SU-DHL-6 (cell line): Measurements from ENCODE around the gene UBXN10.

Experiments used
- H2AFZ ChIP-seq: fragments of 200-600 bp; sonication (generic); 2 replicates; pipeline ENCODE4 v1.6.1; 2014; ENCODE audit warnings: low read depth, mild to moderate bottlenecking, moderate library complexity, mixed read lengths, antibody characterized with exemption, low read length; ENCODE audit not compliant: severe bottlenecking
- H3F3A ChIP-seq: fragments of 200-600 bp; shearing (Covaris generic); 2 replicates; pipeline ENCODE4 v1.6.0; 2016; ENCODE audit warnings: antibody characterized with exemption, mild to moderate bottlenecking; ENCODE audit not compliant: insufficient read depth
- H3K27ac ChIP-seq: fragments of 200-600 bp; sonication (generic); 2 replicates; pipeline ENCODE4 v1.5.1; 2016; ENCODE audit warnings: low read depth, mild to moderate bottlenecking, low read length, moderate library complexity, mixed read lengths
- H3K27me3 ChIP-seq: fragments of 200-600 bp; sonication (generic), shearing (Covaris generic); 2 replicates; pipeline ENCODE4 v1.6.0; 2014; ENCODE audit warnings: mild to moderate bottlenecking, low read length
- H3K36me3 ChIP-seq: fragments of 200-600 bp; sonication (generic); 2 replicates; pipeline ENCODE4 v1.6.1; 2014; ENCODE audit warnings: mild to moderate bottlenecking, low read length, mixed read lengths
- H3K4me2 ChIP-seq: fragments of 300-600, 200-600 bp; shearing (Covaris generic), sonication (generic); 2 replicates; pipeline ENCODE4 v1.6.0; 2014; ENCODE audit warnings: low read length, low read depth, mild to moderate bottlenecking; ENCODE audit not compliant: poor library complexity, severe bottlenecking
- H3K4me3 ChIP-seq: fragments of 200-600 bp; sonication (generic); 2 replicates; pipeline ENCODE4 v1.5.1; 2014; ENCODE audit warnings: antibody characterized with exemption, low read length, mild to moderate bottlenecking, mixed read lengths; ENCODE audit not compliant: insufficient read depth, poor library complexity, severe bottlenecking
- H3K79me2 ChIP-seq: fragments of 200-600 bp; sonication (generic); 2 replicates; pipeline ENCODE4 v1.6.1; 2014; ENCODE audit warnings: mild to moderate bottlenecking, low read length, moderate library complexity; ENCODE audit not compliant: insufficient read depth
- H3K9ac ChIP-seq: fragments of 200-600 bp; sonication (generic); 2 replicates; pipeline ENCODE4 v1.7.0; 2014; ENCODE audit warnings: mild to moderate bottlenecking, low read length
- H3K9me2 ChIP-seq: fragments of 200-600 bp; sonication (generic); replicated peaks from 2 replicates; pipeline ENCODE4 v1.6.1; 2014; ENCODE audit warnings: low read length; ENCODE audit not compliant: insufficient read depth
- H3K9me3 ChIP-seq: fragments of 200-600 bp; sonication (generic); 2 replicates; pipeline ENCODE4 v1.6.1; 2014; ENCODE audit warnings: low read length, mixed read lengths; ENCODE audit not compliant: insufficient read depth
- H4K20me1 ChIP-seq: fragments of 200-600 bp; sonication (generic); 2 replicates; pipeline ENCODE4 v1.6.1; 2014; ENCODE audit warnings: low read depth, mild to moderate bottlenecking, antibody characterized with exemption, low read length, moderate library complexity, mixed read lengths
- EZH2phosphoT487 ChIP-seq: fragments of 200-600 bp; sonication (generic), shearing (Covaris generic); conservative IDR thresholded peaks from 2 replicates; pipeline ENCODE4 v1.6.1; 2018; ENCODE audit warnings: mild to moderate bottlenecking, antibody characterized with exemption, low read length, moderate library complexity, mixed read lengths
- TF ChIP-seq, protein P1 (sequence below): fragments of 200-600 bp; sonication (generic); IDR thresholded peaks from one replicate; pipeline ENCODE4 v1.5.1; 2017; ENCODE audit warnings: antibody characterized with exemption, mild to moderate bottlenecking, low read length, moderate library complexity; ENCODE audit not compliant: insufficient read depth, poor library complexity, severe bottlenecking

Gene UBXN10

DNA sequence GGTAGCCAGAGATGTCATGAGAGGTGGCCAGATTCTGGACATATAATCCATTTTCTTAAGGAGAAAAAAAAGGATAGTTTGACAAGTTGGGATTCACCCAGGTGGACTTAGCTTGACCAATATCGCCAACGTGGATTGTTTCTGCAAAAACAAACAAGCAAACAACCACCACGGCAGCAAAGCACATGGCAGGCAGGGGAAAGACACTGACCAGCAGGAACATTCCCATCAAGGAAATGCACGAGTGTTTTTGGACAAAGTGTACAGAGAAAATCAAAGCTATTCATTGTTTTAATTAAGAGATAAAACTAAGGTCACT is 9.5 kb downstream of the UBXN10 start:
- Histone ChIP-seq H3K9me2 (no peaks in the 10 kb centered on the region), H3K27me3 (no peaks in the 10 kb centered on the region), H2AFZ (no peak overlapping the region), H3K27ac (no peak overlapping the region), H3K36me3 (no peaks in the 10 kb centered on the region), H3K9ac (no peak overlapping the region), H3K9me3 (no peaks in the 10 kb centered on the region), H4K20me1 (no peaks in the 10 kb centered on the region), H3K4me2 (no peak overlapping the region), H3F3A (no peaks in the 10 kb centered on the region), H3K79me2 (no peaks in the 10 kb centered on the region), H3K4me3 (no peak overlapping the region)
- TF ChIP-seq EZH2phosphoT487 = no peak
- TF ChIP-seq, protein P1, sequence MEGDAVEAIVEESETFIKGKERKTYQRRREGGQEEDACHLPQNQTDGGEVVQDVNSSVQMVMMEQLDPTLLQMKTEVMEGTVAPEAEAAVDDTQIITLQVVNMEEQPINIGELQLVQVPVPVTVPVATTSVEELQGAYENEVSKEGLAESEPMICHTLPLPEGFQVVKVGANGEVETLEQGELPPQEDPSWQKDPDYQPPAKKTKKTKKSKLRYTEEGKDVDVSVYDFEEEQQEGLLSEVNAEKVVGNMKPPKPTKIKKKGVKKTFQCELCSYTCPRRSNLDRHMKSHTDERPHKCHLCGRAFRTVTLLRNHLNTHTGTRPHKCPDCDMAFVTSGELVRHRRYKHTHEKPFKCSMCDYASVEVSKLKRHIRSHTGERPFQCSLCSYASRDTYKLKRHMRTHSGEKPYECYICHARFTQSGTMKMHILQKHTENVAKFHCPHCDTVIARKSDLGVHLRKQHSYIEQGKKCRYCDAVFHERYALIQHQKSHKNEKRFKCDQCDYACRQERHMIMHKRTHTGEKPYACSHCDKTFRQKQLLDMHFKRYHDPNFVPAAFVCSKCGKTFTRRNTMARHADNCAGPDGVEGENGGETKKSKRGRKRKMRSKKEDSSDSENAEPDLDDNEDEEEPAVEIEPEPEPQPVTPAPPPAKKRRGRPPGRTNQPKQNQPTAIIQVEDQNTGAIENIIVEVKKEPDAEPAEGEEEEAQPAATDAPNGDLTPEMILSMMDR = no peak

DNA sequence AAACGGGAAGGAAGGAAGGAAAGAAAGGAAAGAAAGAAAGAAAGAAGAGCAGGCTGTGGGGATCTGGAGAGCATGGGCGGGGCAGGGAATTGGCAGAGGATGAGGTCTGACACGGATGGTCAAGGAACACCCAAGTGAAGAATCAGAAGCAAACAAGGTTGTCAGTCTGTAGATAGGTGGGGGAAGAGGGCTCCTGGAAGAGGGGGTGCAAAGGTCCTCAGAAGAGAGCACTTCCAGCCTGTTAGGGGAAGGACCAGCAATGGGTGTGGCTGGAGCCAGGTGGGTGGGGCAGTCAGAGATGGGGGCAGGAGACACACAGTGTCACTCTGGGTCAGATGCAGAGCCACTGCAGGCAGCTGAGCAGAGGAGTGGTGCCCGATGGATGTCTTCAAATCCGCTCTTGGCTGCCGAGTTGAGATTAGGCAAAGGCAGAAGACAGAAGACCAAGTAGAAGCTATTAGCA is 11.5 kb downstream of the UBXN10 start:
- H3K36me3 ChIP-seq = no peaks in the 10 kb centered on the region
- no peak overlapping the region for H2AFZ ChIP-seq
- H3K9me2 ChIP-seq = no peaks in the 10 kb centered on the region
- H4K20me1 ChIP-seq = no peaks in the 10 kb centered on the region
- H3K9ac ChIP-seq = no peak overlapping the region
- no peak overlapping the region for H3K4me2 ChIP-seq
- H3K9me3 ChIP-seq = no peaks in the 10 kb centered on the region
- no peak overlapping the region for H3K4me3 ChIP-seq
- no peak for TF ChIP-seq EZH2phosphoT487
- TF ChIP-seq, protein P1 = no peak
- no peak overlapping the region for H3K27ac ChIP-seq
- H3K79me2 ChIP-seq = no peaks in the 10 kb centered on the region
- no peaks in the 10 kb centered on the region for H3K27me3 ChIP-seq
- no peaks in the 10 kb centered on the region for H3F3A ChIP-seq

DNA sequence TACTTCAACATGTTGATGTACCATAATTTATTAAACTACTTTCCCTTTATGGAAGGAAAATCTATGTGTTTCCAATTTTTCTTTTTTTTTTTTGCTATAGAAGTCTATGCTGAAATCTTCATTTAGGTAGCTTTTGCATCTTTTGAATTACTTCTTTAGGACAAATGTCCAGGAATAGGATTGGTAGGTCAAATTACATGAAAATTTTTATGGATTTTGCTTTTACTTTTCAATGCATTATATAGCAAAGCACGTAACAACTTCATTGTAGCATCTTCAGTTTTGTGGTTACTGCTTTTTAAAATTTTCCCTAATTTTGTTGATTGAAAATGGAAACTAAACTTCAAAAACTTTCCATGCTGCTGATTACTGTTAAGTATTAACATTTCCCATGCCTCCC is 12.4 kb downstream of the UBXN10 start:
- H3K9me2 ChIP-seq = no peaks in the 10 kb centered on the region
- no peaks in the 10 kb centered on the region for H3K79me2 ChIP-seq
- H3K9ac ChIP-seq = no peak overlapping the region
- TF ChIP-seq, protein P1 = no peak
- TF ChIP-seq EZH2phosphoT487 = no peak
- no peak overlapping the region for H3K4me3 ChIP-seq
- no peak overlapping the region for H3K4me2 ChIP-seq
- H2AFZ ChIP-seq = no peak overlapping the region
- no peaks in the 10 kb centered on the region for H3K9me3 ChIP-seq
- no peaks in the 10 kb centered on the region for H3K27me3 ChIP-seq
- no peaks in the 10 kb centered on the region for H4K20me1 ChIP-seq
- H3K27ac ChIP-seq = no peak overlapping the region
- H3F3A ChIP-seq = no peaks in the 10 kb centered on the region
- no peaks in the 10 kb centered on the region for H3K36me3 ChIP-seq

DNA sequence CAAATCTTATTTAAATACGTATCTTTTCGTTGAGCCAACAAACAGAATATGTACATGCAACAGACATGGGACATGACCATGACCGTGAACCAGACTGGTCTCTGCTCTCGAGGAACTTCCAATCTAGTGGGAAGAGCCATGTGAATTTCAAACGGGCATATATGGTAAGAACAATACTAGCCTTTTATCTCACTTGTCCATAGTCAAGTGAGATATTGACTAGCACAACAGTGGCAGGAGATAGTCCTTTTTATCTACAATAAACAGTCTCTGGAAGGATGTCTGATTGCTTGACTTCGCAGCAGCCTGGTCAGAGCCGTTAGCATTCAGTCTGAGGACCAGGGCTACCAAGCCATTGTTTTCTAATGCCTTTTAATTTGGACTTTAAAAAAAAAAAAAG is 13.0 kb downstream of the UBXN10 start:
- H3K9me2 ChIP-seq = no peaks in the 10 kb centered on the region
- no peak overlapping the region for H3K4me3 ChIP-seq
- no peaks in the 10 kb centered on the region for H3K9me3 ChIP-seq
- no peaks in the 10 kb centered on the region for H3K27me3 ChIP-seq
- no peak overlapping the region for H2AFZ ChIP-seq
- no peak overlapping the region for H3K4me2 ChIP-seq
- no peaks in the 10 kb centered on the region for H3K79me2 ChIP-seq
- no peaks in the 10 kb centered on the region for H4K20me1 ChIP-seq
- no peak overlapping the region for H3K27ac ChIP-seq
- H3F3A ChIP-seq = no peaks in the 10 kb centered on the region
- TF ChIP-seq EZH2phosphoT487 = no peak
- TF ChIP-seq, protein P1 = no peak
- no peaks in the 10 kb centered on the region for H3K36me3 ChIP-seq
- no peak overlapping the region for H3K9ac ChIP-seq
